HepG2 (cell line): ENCODE measurements around the gene NAGS. TPM values are rescaled to one million over a fixed set of nuclear protein-coding genes. Genes with fewer than 3 reads are reported as not detected.
A peak's percentile ranks its signal among the peaks of the same experiment; 100 is the strongest.

ENCODE experiments used
- ATAC-seq: fragments of 200-7000 bp; cut with Tn5 transposase; 3 replicates; pipeline ENCODE4 v1.9.1; 2020; ENCODE audit warnings: mild to moderate bottlenecking, moderate library complexity
- BruUV-seq: library from RNA; stranded (reverse); fragments of 400-500 nt; replicated peaks from 2 replicates; lab custom pipeline; 2021; lab: Mats Ljungman, UMichigan
- CTCF ChIA-PET: fragments of 300-600 bp; formaldehyde crosslinking; extraction: SDS; loops from one replicate; lab custom pipeline; 2021; ENCODE audit warnings: low total read pairs, inconsistent platforms, low intra/inter-chr PET ratio; lab: Yijun Ruan, JAX
- POLR2A ChIA-PET: fragments of 350-600 bp; sonication (Branson Sonifier 250); formaldehyde crosslinking; loops from one replicate; lab custom pipeline; 2020; ENCODE audit warnings: antibody characterized with exemption, inconsistent platforms; lab: Yijun Ruan, JAX
- DNase-seq: peaks from one replicate; pipeline ENCODE4 v3.0.0-alpha.2; 2015; ENCODE audit warnings: low spot score
- FAIRE-seq: peaks from 3 replicates; lab custom pipeline; 2011; peaks lifted over from hg19 to GRCh38; lab: Jason Lieb, UNC
- H2AFZ ChIP-seq: one replicate; pipeline ENCODE4 v1.6.1; 2011; ENCODE audit warnings: low read length, inconsistent platforms
- H3K27ac ChIP-seq: fragments of 300-600 bp; 3 replicates; pipeline ENCODE4 v1.8.0; 2011; ENCODE audit warnings: mixed run types, mild to moderate bottlenecking, mixed read lengths, low read length, inconsistent platforms; ENCODE audit not compliant: insufficient read depth; ENCODE audit errors: extremely low read length
- H3K27me3 ChIP-seq, 2 experiments: fragments of 200-600 bp in 1 of 2; 2 replicates in 1 of 2; 3 replicates in 1 of 2; pipeline versions ENCODE4 v1.6.0 to v1.8.0; 2011; ENCODE audit warnings: low read length in 2 of 2, mild to moderate bottlenecking in 2 of 2, moderate library complexity in 2 of 2, inconsistent platforms in 1 of 2; ENCODE audit not compliant: insufficient read depth in 2 of 2, control insufficient read depth in 1 of 2
- H3K36me3 ChIP-seq, 2 experiments: fragments of 200-600 bp in 1 of 2; replicated peaks in 1 of 2; 2 replicates in 1 of 2; 3 replicates in 1 of 2; pipeline versions ENCODE4 v1.5.1 to v1.8.0; 2011; ENCODE audit warnings: low read length in 2 of 2, inconsistent platforms in 1 of 2; ENCODE audit not compliant: insufficient read depth in 2 of 2, control insufficient read depth in 1 of 2
- H3K4me1 ChIP-seq: 2 replicates; pipeline ENCODE4 v1.5.1; 2012; ENCODE audit warnings: low read length, inconsistent platforms; ENCODE audit not compliant: insufficient read depth
- H3K4me2 ChIP-seq: 2 replicates; pipeline ENCODE4 v1.6.0; 2011; ENCODE audit warnings: low read depth, low read length, inconsistent platforms
- H3K4me3 ChIP-seq, 3 experiments: fragments of 200-600 bp in 1 of 3; sonication (generic), shearing (Covaris generic) in 1 of 3; replicated peaks in 1 of 3; 2 replicates each; pipeline ENCODE4 v1.5.1; 2011 to 2016; ENCODE audit warnings: low read length in 3 of 3, inconsistent platforms in 2 of 3, low read depth in 2 of 3, mild to moderate bottlenecking in 2 of 3, control low read depth in 1 of 3, mixed read lengths in 1 of 3; ENCODE audit not compliant: insufficient read depth in 1 of 3
- H3K79me2 ChIP-seq: one replicate; pipeline ENCODE4 v1.6.1; 2011; ENCODE audit warnings: low read length, inconsistent platforms; ENCODE audit not compliant: insufficient read depth
- H3K9ac ChIP-seq: 2 replicates; pipeline ENCODE4 v1.6.0; 2011; ENCODE audit warnings: mild to moderate bottlenecking, low read depth, low read length, inconsistent platforms; ENCODE audit not compliant: insufficient read depth
- H3K9me3 ChIP-seq: 2 replicates; pipeline ENCODE4 v1.5.1; 2012; ENCODE audit warnings: mild to moderate bottlenecking, low read length
- H4K20me1 ChIP-seq: 2 replicates; pipeline ENCODE4 v1.6.0; 2011; ENCODE audit warnings: inconsistent platforms, mild to moderate bottlenecking, low read length, moderate library complexity; ENCODE audit not compliant: insufficient read depth
- HDAC2 ChIP-seq: sonication (generic); formaldehyde crosslinking; IDR thresholded peaks from 2 replicates; pipeline ENCODE4 v1.4.0; 2020; ENCODE audit warnings: missing genetic modification reagents
- HMGXB3 ChIP-seq: sonication (generic); formaldehyde crosslinking; IDR thresholded peaks from 2 replicates; pipeline ENCODE4 v1.4.0; 2020; ENCODE audit warnings: missing genetic modification reagents, borderline replicate concordance
- KDM5A ChIP-seq: fragments of 200-600 bp; sonication (generic); IDR thresholded peaks from 2 replicates; pipeline ENCODE4 v1.7.0; 2018; ENCODE audit warnings: antibody characterized with exemption, mild to moderate bottlenecking, low read length, borderline replicate concordance
- MIER2 ChIP-seq: IDR thresholded peaks from 2 replicates; pipeline ENCODE4 v1.6.1; 2016; ENCODE audit warnings: missing biosample characterization, missing genetic modification reagents
- NR2F6 ChIP-seq, 2 experiments: IDR thresholded peaks; 2 replicates each; pipeline ENCODE4 v1.6.1; 2016; ENCODE audit warnings: antibody characterized with exemption in 1 of 2, mild to moderate bottlenecking in 1 of 2
- POLR2A ChIP-seq, 2 experiments: IDR thresholded peaks; 2 replicates each; pipeline ENCODE4 v1.6.1; 2011; ENCODE audit warnings: low read depth in 2 of 2, low read length in 2 of 2, mild to moderate bottlenecking in 1 of 2, moderate library complexity in 1 of 2; ENCODE audit not compliant: insufficient read depth in 1 of 2
- SNAI1 ChIP-seq: sonication (generic); formaldehyde crosslinking; IDR thresholded peaks from 2 replicates; pipeline ENCODE4 v1.5.0; 2020; ENCODE audit warnings: mild to moderate bottlenecking, missing genetic modification reagents, borderline replicate concordance
- TFAP4 ChIP-seq: sonication (generic); IDR thresholded peaks from 2 replicates; pipeline ENCODE4 v1.6.1; 2016; ENCODE audit warnings: low read depth, borderline replicate concordance
- YEATS2 ChIP-seq: sonication (generic); formaldehyde crosslinking; IDR thresholded peaks from 2 replicates; pipeline ENCODE4 v1.4.0; 2020; ENCODE audit warnings: missing genetic modification reagents, borderline replicate concordance
- ZMAT3 ChIP-seq: sonication (generic); formaldehyde crosslinking; conservative IDR thresholded peaks from 2 replicates; pipeline ENCODE4 v1.7.0; 2021; ENCODE audit warnings: missing genetic modification reagents
- ZNF3 ChIP-seq: IDR thresholded peaks from 2 replicates; pipeline ENCODE4 v1.7.0; 2017; ENCODE audit warnings: inconsistent platforms
- ZNF781 ChIP-seq: sonication (generic); formaldehyde crosslinking; IDR thresholded peaks from 2 replicates; pipeline ENCODE4 v1.5.1; 2020; ENCODE audit warnings: borderline replicate concordance, mild to moderate bottlenecking, missing genetic modification reagents; ENCODE audit errors: not compliant biosample characterization
- ZSCAN9 ChIP-seq: IDR thresholded peaks from 2 replicates; pipeline ENCODE4 v1.6.1; 2016; ENCODE audit warnings: borderline replicate concordance
- WGBS: methylation state at CpG from one replicate; pipeline ENCODE4 v1.1.6; 2017; ENCODE audit warnings: low lambda C conversion rate; 5-methylcytosine and 5-hydroxymethylcytosine counted together
- in situ Hi-C: cut with HindIII; loops from 2 replicates; pipeline ENCODE4 v1.10.0; 2017; ENCODE audit warnings: low pct_unique_long_range_greater_than_20kb; ENCODE audit not compliant: extremely low pct_ligation_motif_present
- intact Hi-C: fragments of 100-400 bp; cut with micrococcal nuclease; formaldehyde crosslinking; loops from one replicate; pipeline ENCODE4 v1.10.0; 2022; ENCODE audit not compliant: unreplicated experiment
- polyA plus RNA-seq, 8 experiments: library from polyadenylated mRNA; depleted of rRNA in 3 of 8; stranded (reverse) in 7 of 8; unstranded in 1 of 8; fragments of >200 nt; fragmentation: Illumina TruSeq in 4 of 8; extraction: Trizol in 4 of 8; gene quantifications; 2 replicates each; pipeline versions ENCODE4 v1.2.1 to v1.2.3, GENCODE V29; 2011 to 2016; ENCODE audit warnings: low read depth in 4 of 8, missing spikeins in 1 of 8, mixed read lengths in 1 of 8; ENCODE audit not compliant: insufficient read depth in 1 of 8
- total RNA-seq, 5 experiments: library from RNA; depleted of rRNA; stranded (reverse); fragments of >200 nt; fragmentation: Illumina TruSeq; extraction: Trizol; gene quantifications; 2 replicates each; pipeline ENCODE4 v1.2.3, GENCODE V29; 2016; ENCODE audit warnings: low read depth in 1 of 5
- TF ChIP-seq, protein P1 (sequence below): sonication (generic); formaldehyde crosslinking; conservative IDR thresholded peaks from 2 replicates; pipeline ENCODE4 v1.4.0; 2020; ENCODE audit warnings: missing genetic modification reagents
- TF ChIP-seq, protein P2 (sequence below): sonication (generic); formaldehyde crosslinking; IDR thresholded peaks from 2 replicates; pipeline ENCODE4 v1.9.0; 2022; ENCODE audit warnings: low read depth, missing genetic modification reagents

Gene NAGS
- total and polyA plus RNA-seq, 2 of the 13 experiments (the other 11 are each of a cell fraction or from before 2014, with no cell fraction given), result 4.3 to 5.1 TPM

DNA sequence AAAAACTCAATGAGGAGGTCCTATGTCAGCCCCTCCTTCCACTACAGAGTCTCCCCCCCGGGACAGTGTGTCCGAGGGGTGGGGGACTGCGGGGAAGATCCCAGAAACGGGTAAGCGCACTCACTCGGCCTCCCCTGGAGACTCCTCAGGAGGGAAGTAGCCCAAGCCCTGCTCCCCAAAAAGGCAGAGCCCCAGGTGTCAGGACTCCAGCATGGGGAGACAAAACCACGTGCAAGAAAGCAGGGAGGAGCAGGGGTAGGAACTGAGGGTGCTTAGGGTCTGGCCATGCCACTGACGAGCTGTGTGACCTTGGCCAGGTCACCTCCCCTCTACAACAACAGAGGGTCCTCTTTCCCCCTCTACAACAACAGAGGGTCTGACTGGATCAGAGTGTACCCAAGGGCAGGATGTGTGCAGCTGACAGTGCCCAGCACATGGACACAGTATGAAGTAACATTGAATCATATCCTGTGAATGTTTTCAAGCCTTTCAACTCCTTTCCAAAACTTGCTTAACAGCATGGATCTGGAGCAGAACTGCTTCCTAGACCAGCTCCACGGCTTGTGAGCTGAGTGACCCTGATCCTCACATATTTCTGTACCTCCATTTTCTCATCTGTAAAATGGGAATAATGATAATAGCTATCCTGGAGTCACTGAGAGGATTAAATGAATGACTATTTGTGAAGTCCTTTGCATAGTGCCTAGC is 2.1 kb upstream of the NAGS start:
- WGBS, result 11% methylated on average over 9 of the region's 9 CpGs
- ATAC-seq, result peak; percentile 26
- TF ChIP-seq HMGXB3 (CRISPR knock-in tag) (peak; percentile 88; the same call in 1 of the 2 replicates), TFAP4 (peak; percentile 83; the same call in 1 of the 2 replicates), HDAC2 (CRISPR knock-in tag) (peak; percentile 79; the same call in 1 of the 2 replicates), YEATS2 (CRISPR knock-in tag) (peak; percentile 18; the same call in 1 of the 2 replicates), ZNF781 (CRISPR knock-in tag) (peak; percentile 60), KDM5A (no peak), ZMAT3 (CRISPR knock-in tag) (0 out of 2 replicates have a peak, but pooled peaks have one; percentile 22), NR2F6 (IDR thresholded peaks at IDR 0.05) (peak; percentile 42; the same call in 1 of the 2 replicates), NR2F6 (CRISPR knock-in tag; IDR thresholded peaks at IDR 0.05) (peak; percentile 62), POLR2A (IDR thresholded peaks at IDR 0.05; ENCODE audit: insufficient read depth in 1 of 2, low read depth in 2 of 2, low read length in 2 of 2) (peak; percentile 61 to 62; a peak in 3 of 4 replicates), MIER2 (CRISPR knock-in tag) (0 out of 2 replicates have a peak, but pooled peaks have one; percentile 39), ZNF3 (CRISPR knock-in tag) (peak; percentile 96), SNAI1 (no peak), ZSCAN9 (peak; percentile 75)
- TF ChIP-seq, protein P1, sequence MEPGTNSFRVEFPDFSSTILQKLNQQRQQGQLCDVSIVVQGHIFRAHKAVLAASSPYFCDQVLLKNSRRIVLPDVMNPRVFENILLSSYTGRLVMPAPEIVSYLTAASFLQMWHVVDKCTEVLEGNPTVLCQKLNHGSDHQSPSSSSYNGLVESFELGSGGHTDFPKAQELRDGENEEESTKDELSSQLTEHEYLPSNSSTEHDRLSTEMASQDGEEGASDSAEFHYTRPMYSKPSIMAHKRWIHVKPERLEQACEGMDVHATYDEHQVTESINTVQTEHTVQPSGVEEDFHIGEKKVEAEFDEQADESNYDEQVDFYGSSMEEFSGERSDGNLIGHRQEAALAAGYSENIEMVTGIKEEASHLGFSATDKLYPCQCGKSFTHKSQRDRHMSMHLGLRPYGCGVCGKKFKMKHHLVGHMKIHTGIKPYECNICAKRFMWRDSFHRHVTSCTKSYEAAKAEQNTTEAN (CRISPR knock-in tag), result peak; percentile 67; the same call in 1 of the 2 replicates
- TF ChIP-seq, protein P2, sequence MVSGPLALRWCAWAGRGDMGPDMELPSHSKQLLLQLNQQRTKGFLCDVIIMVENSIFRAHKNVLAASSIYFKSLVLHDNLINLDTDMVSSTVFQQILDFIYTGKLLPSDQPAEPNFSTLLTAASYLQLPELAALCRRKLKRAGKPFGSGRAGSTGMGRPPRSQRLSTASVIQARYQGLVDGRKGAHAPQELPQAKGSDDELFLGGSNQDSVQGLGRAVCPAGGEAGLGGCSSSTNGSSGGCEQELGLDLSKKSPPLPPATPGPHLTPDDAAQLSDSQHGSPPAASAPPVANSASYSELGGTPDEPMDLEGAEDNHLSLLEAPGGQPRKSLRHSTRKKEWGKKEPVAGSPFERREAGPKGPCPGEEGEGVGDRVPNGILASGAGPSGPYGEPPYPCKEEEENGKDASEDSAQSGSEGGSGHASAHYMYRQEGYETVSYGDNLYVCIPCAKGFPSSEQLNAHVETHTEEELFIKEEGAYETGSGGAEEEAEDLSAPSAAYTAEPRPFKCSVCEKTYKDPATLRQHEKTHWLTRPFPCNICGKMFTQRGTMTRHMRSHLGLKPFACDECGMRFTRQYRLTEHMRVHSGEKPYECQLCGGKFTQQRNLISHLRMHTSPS, result peak; percentile 90; the same call in 1 of the 2 replicates

More for the DNA sequence above, 2.1 kb upstream of the NAGS start:
- CTCF ChIA-PET, result no interaction called here
- in situ Hi-C loops (no loop called here), intact Hi-C loops (no loop called here)
- Histone ChIP-seq H3K9me3 (no peaks in the 10 kb centered on the region), H3K4me3 (peak overlapping the region; percentile 18 to 60 (median 36); a peak in 5 of 6 replicates), H3K27me3 (no peaks in the 10 kb centered on the region; a peak in 1 of 5 replicates), H3K4me1 (peaks cover 70% of the 10 kb centered on the region), H3K4me2 (peak overlapping the region; percentile 88), H4K20me1 (no peaks in the 10 kb centered on the region), H3K27ac (peak overlapping the region; percentile 68), H3K9ac (peak overlapping the region; percentile 62), H2AFZ (no peak overlapping the region), H3K79me2 (no peaks in the 10 kb centered on the region), H3K36me3 (no peaks in the 10 kb centered on the region; a peak in 1 of 5 replicates)
- FAIRE-seq, result peak; percentile 70
- DNase-seq, result peak; percentile 80
- BruUV-seq, result no TSS peak
- POLR2A ChIA-PET, result interaction anchor here (0.6 to 4.5 kb wide), 15 partner anchors 8 to 966 kb away, joined by 3 to 39 read pairs (median 4); partner anchors contain the start of genes C1QL1, HDAC5, LSM12 and TMEM101
